Ramos (cell line): ENCODE data around the gene MAP2K5.

ENCODE experiments used
- in situ Hi-C: fragments of 300-500 bp; cut with MboI; formaldehyde crosslinking; loops from one replicate; pipeline ENCODE4 v1.14.3; 2022; ENCODE audit warnings: low sequenced_read_pairs; ENCODE audit not compliant: unreplicated experiment

Gene MAP2K5

GRCh38 chr15:67556976-67557570 lies 14.6 kb downstream of the MAP2K5 start:
- in situ Hi-C loops: no loop called here

GRCh38 chr15:67558502-67558901 lies 16.0 kb downstream of the MAP2K5 start:
- in situ Hi-C loops: no loop called here

GRCh38 chr15:67559158-67559557 lies 16.7 kb downstream of the MAP2K5 start:
- in situ Hi-C loops: no loop called here

GRCh38 chr15:67559576-67559975 lies 17.1 kb downstream of the MAP2K5 start:
- in situ Hi-C loops: no loop called here

- in situ Hi-C loops: no loop called here
Observed at GRCh38 chr15:67560320-67560719, 17.8 kb downstream of the MAP2K5 start.

GRCh38 chr15:67563092-67563491 lies 20.6 kb downstream of the MAP2K5 start:
- in situ Hi-C loops: no loop called here

- in situ Hi-C loops: no loop called here
Observed at GRCh38 chr15:67564021-67564967, 21.8 kb downstream of the MAP2K5 start.

GRCh38 chr15:67564968-67565345 lies 22.5 kb downstream of the MAP2K5 start:
- in situ Hi-C loops: no loop called here

GRCh38 chr15:67569668-67570067 lies 27.2 kb downstream of the MAP2K5 start:
- in situ Hi-C loops: no loop called here

- in situ Hi-C loops: no loop called here
Observed at GRCh38 chr15:67570875-67571647, 28.6 kb downstream of the MAP2K5 start.

GRCh38 chr15:67571648-67572415 lies 29.3 kb downstream of the MAP2K5 start:
- in situ Hi-C loops: no loop called here

- in situ Hi-C loops: no loop called here
Observed at GRCh38 chr15:67573194-67573593, 30.7 kb downstream of the MAP2K5 start.

- in situ Hi-C loops: no loop called here
Observed at GRCh38 chr15:67575039-67575502, 32.6 kb downstream of the MAP2K5 start.

- in situ Hi-C loops: no loop called here
Observed at GRCh38 chr15:67578020-67578600, 35.6 kb downstream of the MAP2K5 start.

- in situ Hi-C loops: no loop called here
Observed at GRCh38 chr15:67579164-67579563, 36.7 kb downstream of the MAP2K5 start.

GRCh38 chr15:67579967-67580366 lies 37.5 kb downstream of the MAP2K5 start:
- in situ Hi-C loops: no loop called here

GRCh38 chr15:67584157-67584556 lies 41.7 kb downstream of the MAP2K5 start:
- in situ Hi-C loops: no loop called here

GRCh38 chr15:67585681-67586080 lies 43.2 kb downstream of the MAP2K5 start:
- in situ Hi-C loops: no loop called here

GRCh38 chr15:67587331-67587730 lies 44.8 kb downstream of the MAP2K5 start:
- in situ Hi-C loops: no loop called here

- in situ Hi-C loops: no loop called here
Observed at GRCh38 chr15:67587754-67588153, 45.3 kb downstream of the MAP2K5 start.
